HUES48 (cell line): ENCODE results near the gene NXN.

Source experiments
- H3K27ac ChIP-seq: one replicate; pipeline ENCODE4 v1.7.0; 2013; ENCODE audit warnings: low read depth, low read length, inconsistent platforms
- H3K27me3 ChIP-seq: 2 replicates; pipeline ENCODE4 v1.6.1; 2013; ENCODE audit warnings: mild to moderate bottlenecking, low read length; ENCODE audit not compliant: control insufficient read depth, insufficient read depth
- H3K36me3 ChIP-seq: 2 replicates; pipeline ENCODE4 v1.6.1; 2013; ENCODE audit warnings: low read length; ENCODE audit not compliant: control insufficient read depth, insufficient read depth
- H3K4me1 ChIP-seq: 2 replicates; pipeline ENCODE4 v1.6.1; 2013; ENCODE audit warnings: mild to moderate bottlenecking, low read length; ENCODE audit not compliant: control insufficient read depth, insufficient read depth
- H3K4me3 ChIP-seq: 2 replicates; pipeline ENCODE4 v1.5.1; 2013; ENCODE audit warnings: mild to moderate bottlenecking, low read depth, low read length
- H3K9ac ChIP-seq: 2 replicates; pipeline ENCODE4 v1.6.1; 2013; ENCODE audit warnings: mild to moderate bottlenecking, low read depth, low read length, moderate library complexity
- H3K9me3 ChIP-seq: 2 replicates; pipeline ENCODE4 v1.6.1; 2013; ENCODE audit warnings: low read length; ENCODE audit not compliant: control insufficient read depth, insufficient read depth

Gene NXN

GRCh38 chr17:979539-980405 is at the start of gene NXN:
NXN (minus strand) TSS chr17:979776.
- peak within 1 kb of the TSS; percentile 72 for H3K9ac ChIP-seq
- peak within 1 kb of the TSS; percentile 86 for H3K27ac ChIP-seq
- no peaks in the 10 kb centered on the region; the same call in 1 of the 2 replicates for H3K36me3 ChIP-seq
- peak within 1 kb of the TSS; percentile 91 for H3K4me3 ChIP-seq
- peaks cover 34% of the 10 kb centered on the region for H3K4me1 ChIP-seq
- H3K27me3 ChIP-seq: no peaks in the 10 kb centered on the region
- no peaks in the 10 kb centered on the region for H3K9me3 ChIP-seq

- H3K4me1 ChIP-seq: no peaks in the 10 kb centered on the region
- no peak overlapping the region for H3K4me3 ChIP-seq
- peaks cover 8% of the 10 kb centered on the region; the same call in 1 of the 2 replicates for H3K27me3 ChIP-seq
- no peaks in the 10 kb centered on the region for H3K9me3 ChIP-seq
- no peaks in the 10 kb centered on the region for H3K36me3 ChIP-seq
- no peak overlapping the region for H3K9ac ChIP-seq
- H3K27ac ChIP-seq: no peak overlapping the region
Measured at GRCh38 chr17:1027044-1027443, 47.5 kb upstream of the NXN start.

GRCh38 chr17:1026599-1026975 is 47.0 kb upstream of the NXN start:
- Histone ChIP-seq H3K27me3 (peaks cover 7% of the 10 kb centered on the region; the same call in 1 of the 2 replicates), H3K4me3 (no peak overlapping the region), H3K36me3 (no peaks in the 10 kb centered on the region), H3K4me1 (no peaks in the 10 kb centered on the region), H3K9ac (no peak overlapping the region), H3K27ac (no peak overlapping the region), H3K9me3 (no peaks in the 10 kb centered on the region)

GRCh38 chr17:1025733-1026598 is 46.4 kb upstream of the NXN start:
- Histone ChIP-seq H3K9ac (no peak overlapping the region), H3K4me3 (no peak overlapping the region), H3K36me3 (no peaks in the 10 kb centered on the region), H3K27me3 (peaks cover 4% of the 10 kb centered on the region; the same call in 1 of the 2 replicates), H3K9me3 (no peaks in the 10 kb centered on the region), H3K4me1 (no peaks in the 10 kb centered on the region), H3K27ac (no peak overlapping the region)

- Histone ChIP-seq H3K36me3 (no peaks in the 10 kb centered on the region), H3K27me3 (no peaks in the 10 kb centered on the region), H3K4me1 (no peaks in the 10 kb centered on the region), H3K4me3 (no peak overlapping the region), H3K9me3 (no peaks in the 10 kb centered on the region), H3K27ac (no peak overlapping the region), H3K9ac (no peak overlapping the region)
Measured at GRCh38 chr17:1024076-1024475, 44.5 kb upstream of the NXN start.

GRCh38 chr17:1022278-1023024 is 42.9 kb upstream of the NXN start:
- Histone ChIP-seq H3K9me3 (no peaks in the 10 kb centered on the region), H3K4me1 (no peaks in the 10 kb centered on the region), H3K9ac (no peak overlapping the region), H3K27ac (no peak overlapping the region), H3K27me3 (no peaks in the 10 kb centered on the region), H3K36me3 (no peaks in the 10 kb centered on the region), H3K4me3 (no peak overlapping the region)

- no peak overlapping the region for H3K4me3 ChIP-seq
- no peak overlapping the region for H3K27ac ChIP-seq
- H3K4me1 ChIP-seq: no peaks in the 10 kb centered on the region
- H3K27me3 ChIP-seq: no peaks in the 10 kb centered on the region
- no peak overlapping the region for H3K9ac ChIP-seq
- no peaks in the 10 kb centered on the region for H3K36me3 ChIP-seq
- H3K9me3 ChIP-seq: no peaks in the 10 kb centered on the region
Measured at GRCh38 chr17:1021147-1021546, 41.6 kb upstream of the NXN start.

GRCh38 chr17:1019451-1019850 is 39.9 kb upstream of the NXN start:
- no peaks in the 10 kb centered on the region for H3K9me3 ChIP-seq
- H3K4me1 ChIP-seq: no peaks in the 10 kb centered on the region
- no peaks in the 10 kb centered on the region for H3K27me3 ChIP-seq
- no peak overlapping the region for H3K9ac ChIP-seq
- no peaks in the 10 kb centered on the region for H3K36me3 ChIP-seq
- no peak overlapping the region for H3K27ac ChIP-seq
- H3K4me3 ChIP-seq: no peak overlapping the region

GRCh38 chr17:1018547-1018946 is 39.0 kb upstream of the NXN start:
- Histone ChIP-seq H3K27ac (no peak overlapping the region), H3K9ac (no peak overlapping the region), H3K4me3 (no peak overlapping the region), H3K4me1 (no peaks in the 10 kb centered on the region), H3K27me3 (no peaks in the 10 kb centered on the region), H3K9me3 (no peaks in the 10 kb centered on the region), H3K36me3 (no peaks in the 10 kb centered on the region)

- no peaks in the 10 kb centered on the region for H3K27me3 ChIP-seq
- 0 out of 2 replicates have a peak, but pooled peaks cover 6% of the 10 kb centered on the region for H3K36me3 ChIP-seq
- H3K4me3 ChIP-seq: no peak overlapping the region
- no peaks in the 10 kb centered on the region for H3K9me3 ChIP-seq
- H3K9ac ChIP-seq: no peak overlapping the region
- no peaks in the 10 kb centered on the region for H3K4me1 ChIP-seq
- no peak overlapping the region for H3K27ac ChIP-seq
Measured at GRCh38 chr17:1013729-1014090, 34.1 kb upstream of the NXN start.
